ENCODE measurements around the gene MORN3. TPM values are rescaled to one million over a fixed set of nuclear protein-coding genes. Genes with fewer than 3 reads are reported as not detected.

MORN3 gene
- total RNA-seq, 3 donors from 2014 or later (not counting 1 experiment from before 2014, with no cell fraction given) = 3.0 to 7.6 (median 4.4) TPM

GRCh38 chr12:121649322-121649721, 20.1 kb downstream of the MORN3 start:
- intact Hi-C loops (cut with micrococcal nuclease) = no loop called here
- Mint-ChIP-seq H3K36me3 (no peaks in the 10 kb centered on the region), H3K4me1 (peaks cover 17 to 35% of the 10 kb centered on the region in 2 donors), H3K4me3 (peak overlapping the region; percentile 78), H3K27me3 (ENCODE audit: low read depth in 2 of 2) (no peaks in the 10 kb centered on the region), H3K27ac (peak overlapping the region; percentile 73 to 86), H3K9me3 (no peaks in the 10 kb centered on the region)
- TF ChIP-seq CTCF (IDR thresholded peaks at IDR 0.05) = no peak
- Histone ChIP-seq H3K9me3 (ENCODE audit: control insufficient read depth, insufficient read depth, low read length) (no peaks in the 10 kb centered on the region), H3K36me3 (ENCODE audit: control insufficient read depth, insufficient read depth, low read length) (peaks cover 11% of the 10 kb centered on the region), H3K4me3 (ENCODE audit: low read length) (no peak overlapping the region), H3K4me1 (ENCODE audit: control insufficient read depth, insufficient read depth, low read length) (peaks cover 35% of the 10 kb centered on the region), H3K27me3 (ENCODE audit: control insufficient read depth, insufficient read depth, low read length) (no peaks in the 10 kb centered on the region), H3K27ac (ENCODE audit: low read length) (peak overlapping the region; percentile 41)
- WGBS (ENCODE audit: insufficient coverage) = 49% methylated on average over 5 of the region's 5 CpGs
- DNase-seq (no peak), ATAC-seq (peak; percentile 46 to 56 (median 53))

GRCh38 chr12:121648458-121649028, 20.9 kb downstream of the MORN3 start:
- ATAC-seq (no peak), DNase-seq (no peak)
- Mint-ChIP-seq H3K36me3 (no peaks in the 10 kb centered on the region), H3K9me3 (no peaks in the 10 kb centered on the region), H3K27ac (peak overlapping the region; percentile 73 to 86), H3K27me3 (ENCODE audit: low read depth in 2 of 2) (no peaks in the 10 kb centered on the region), H3K4me1 (peaks cover 17 to 28% of the 10 kb centered on the region in 2 donors), H3K4me3 (no peak overlapping the region)
- no peak for TF ChIP-seq CTCF (IDR thresholded peaks at IDR 0.05)
- Histone ChIP-seq H3K27me3 (ENCODE audit: control insufficient read depth, insufficient read depth, low read length) (no peaks in the 10 kb centered on the region), H3K4me3 (ENCODE audit: low read length) (no peak overlapping the region), H3K4me1 (ENCODE audit: control insufficient read depth, insufficient read depth, low read length) (peaks cover 35% of the 10 kb centered on the region), H3K36me3 (ENCODE audit: control insufficient read depth, insufficient read depth, low read length) (peaks cover 14% of the 10 kb centered on the region), H3K9me3 (ENCODE audit: control insufficient read depth, insufficient read depth, low read length) (no peaks in the 10 kb centered on the region), H3K27ac (ENCODE audit: low read length) (no peak overlapping the region)
- WGBS (ENCODE audit: insufficient coverage) = 100% methylated on average over 10 of the region's 11 CpGs
- intact Hi-C loops (cut with micrococcal nuclease) = no loop called here

GRCh38 chr12:121641343-121641630, 28.2 kb downstream of the MORN3 start:
- no peak for TF ChIP-seq CTCF (IDR thresholded peaks at IDR 0.05)
- Mint-ChIP-seq H3K4me1 (peaks cover 20 to 30% of the 10 kb centered on the region in 2 donors), H3K36me3 (no peaks in the 10 kb centered on the region), H3K27ac (peak overlapping the region; percentile 63 to 67), H3K27me3 (ENCODE audit: low read depth in 2 of 2) (no peaks in the 10 kb centered on the region), H3K4me3 (peak overlapping the region; percentile 45), H3K9me3 (no peaks in the 10 kb centered on the region)
- no peak for ATAC-seq
- peaks cover 28% of the 10 kb centered on the region for H3K4me1 ChIP-seq (ENCODE audit: control insufficient read depth, insufficient read depth, low read length)
- no peak overlapping the region for H3K4me3 ChIP-seq (ENCODE audit: low read length)
- H3K36me3 ChIP-seq (ENCODE audit: control insufficient read depth, insufficient read depth, low read length) = peaks cover 20% of the 10 kb centered on the region
- DNase-seq = no peak
- 96% methylated on average over 18 of the region's 18 CpGs for WGBS (ENCODE audit: insufficient coverage)
- no peak overlapping the region for H3K27ac ChIP-seq (ENCODE audit: low read length)
- H3K27me3 ChIP-seq (ENCODE audit: control insufficient read depth, insufficient read depth, low read length) = no peaks in the 10 kb centered on the region
- intact Hi-C loops (cut with micrococcal nuclease) = no loop called here
- H3K9me3 ChIP-seq (ENCODE audit: control insufficient read depth, insufficient read depth, low read length) = no peaks in the 10 kb centered on the region
